Peyer's patch (tissue), 4 donors: ENCODE measurements around the gene EDEM1.

Experiments
- CTCF ChIP-seq, 6 experiments: fragments of 450-650 bp in 4 of 6; fragments of 200-600 bp in 2 of 6; sonication (generic) in 1 of 6; IDR thresholded peaks; one replicate each; pipeline ENCODE4 v1.5.1; 2017 to 2019; ENCODE audit warnings: antibody characterized with exemption in 6 of 6, mild to moderate bottlenecking in 3 of 6, moderate library complexity in 1 of 6
- POLR2A ChIP-seq, 2 donors: fragments of 450-650 bp; IDR thresholded peaks; one replicate each; pipeline ENCODE4 v1.5.1; 2017; ENCODE audit warnings: antibody characterized with exemption in 2 of 2, mild to moderate bottlenecking in 2 of 2, moderate library complexity in 2 of 2

GRCh38 chr3:5144316-5144994 is 43.1 kb upstream of the EDEM1 start:
- TF ChIP-seq CTCF (IDR thresholded peaks at IDR 0.05) (no peak), POLR2A (IDR thresholded peaks at IDR 0.05) (no peak)
